GM19395 (cell line): Measurements from ENCODE around the gene METTL2B.

Experiments used
- ATAC-seq: cut with Tn5 transposase; IDR thresholded peaks from one replicate; pipeline ENCODE4 v1.9.1; 2021; ENCODE audit warnings: mild to moderate bottlenecking, moderate library complexity; ENCODE audit not compliant: unreplicated experiment

Gene METTL2B

GRCh38 chr7:128476402-128477335, at the start of gene METTL2B:
TSS of gene METTL2B (plus strand) at chr7:128476748. CDS start at chr7:128476766, 18 bp downstream.
- ATAC-seq, result peak; percentile 95

- ATAC-seq, result peak; percentile 60
These were observed 49.2 kb upstream of the METTL2B start for GRCh38 chr7:128427289-128427891.

DNA sequence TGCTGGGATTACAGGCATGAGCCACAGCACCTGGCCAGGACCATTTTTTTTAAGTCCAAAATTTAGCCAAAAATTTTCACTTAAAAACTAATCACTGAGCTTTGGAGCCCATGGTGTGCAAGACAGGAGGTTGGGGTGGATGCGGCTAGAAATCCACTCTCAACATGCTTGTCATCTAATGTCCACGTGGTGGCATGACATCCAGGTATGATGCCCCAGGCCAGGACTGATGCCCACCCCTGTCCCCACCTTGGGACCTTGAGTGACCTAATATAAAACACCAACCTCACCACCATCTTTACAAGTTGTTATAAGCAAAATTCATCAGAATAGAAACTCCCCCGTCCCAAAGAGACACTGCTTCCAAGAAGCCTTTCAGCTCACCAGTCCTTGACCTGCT, 46.3 kb upstream of the METTL2B start:
- no peak for ATAC-seq

DNA sequence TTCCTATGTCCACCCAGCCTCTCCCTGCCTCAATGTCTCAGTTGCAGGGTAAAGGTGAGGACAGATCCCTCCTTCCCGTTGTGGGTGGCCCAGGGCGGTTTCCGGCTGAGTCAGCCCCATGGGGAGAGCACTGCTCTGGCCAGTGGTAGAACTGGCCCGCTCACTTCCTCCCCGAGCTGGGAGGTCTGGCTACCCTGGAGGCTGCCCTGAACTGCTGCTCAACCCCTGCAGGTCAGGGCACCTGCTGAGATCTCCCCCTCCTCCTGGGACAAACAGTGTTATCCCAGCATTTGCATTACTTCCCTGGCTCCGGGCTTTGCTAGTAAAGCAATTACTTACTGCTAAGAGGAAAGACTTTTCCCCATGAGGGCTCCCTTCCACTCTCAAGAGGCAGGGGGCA, 45.3 kb upstream of the METTL2B start:
- ATAC-seq, result no peak

GRCh38 chr7:128431754-128432153, 44.8 kb upstream of the METTL2B start:
- ATAC-seq, result no peak

DNA sequence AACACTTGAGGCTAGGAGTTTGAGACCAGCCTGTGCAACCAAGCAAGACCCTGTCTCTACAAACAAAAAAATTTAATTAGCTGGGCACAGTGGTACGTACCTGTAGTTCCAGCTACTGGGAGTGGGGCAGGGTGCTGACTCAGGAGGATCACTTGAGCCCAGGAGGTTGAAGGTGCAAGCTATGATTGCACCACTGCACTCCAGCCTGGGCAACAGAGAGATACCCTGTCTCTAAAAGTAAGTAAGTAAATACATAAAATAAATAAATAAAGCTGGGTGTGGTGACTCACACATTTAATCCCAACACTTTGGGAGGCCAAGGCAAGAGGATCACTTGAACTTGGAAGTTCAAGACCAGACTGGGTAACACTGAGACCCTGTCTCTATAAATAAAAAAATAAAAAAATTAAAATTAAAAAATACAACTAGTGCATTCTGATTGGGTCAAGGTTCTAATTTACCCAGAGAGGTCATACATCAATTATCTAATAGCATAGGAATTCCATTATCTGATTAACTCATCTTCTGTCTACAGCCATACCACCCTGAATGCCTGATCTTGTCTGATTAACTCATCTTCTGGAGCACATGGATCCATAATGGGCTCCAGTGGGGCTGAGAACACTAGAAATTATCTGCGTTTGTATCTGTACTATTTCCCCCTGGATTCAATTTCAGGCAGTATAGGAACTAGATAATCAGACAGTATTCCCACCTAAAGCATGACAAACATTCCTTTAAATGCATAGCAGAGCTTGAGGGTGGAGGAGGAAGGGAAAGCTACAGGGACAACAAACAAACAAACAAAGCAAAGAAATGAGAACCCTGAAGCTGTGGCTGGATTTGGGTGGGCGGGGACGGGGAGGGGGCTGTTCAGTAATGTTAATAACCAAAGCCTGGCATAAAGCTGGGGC, 41.9 kb upstream of the METTL2B start:
- no peak for ATAC-seq

- ATAC-seq, result no peak
These were observed 41.2 kb upstream of the METTL2B start for GRCh38 chr7:128435327-128435686.

DNA sequence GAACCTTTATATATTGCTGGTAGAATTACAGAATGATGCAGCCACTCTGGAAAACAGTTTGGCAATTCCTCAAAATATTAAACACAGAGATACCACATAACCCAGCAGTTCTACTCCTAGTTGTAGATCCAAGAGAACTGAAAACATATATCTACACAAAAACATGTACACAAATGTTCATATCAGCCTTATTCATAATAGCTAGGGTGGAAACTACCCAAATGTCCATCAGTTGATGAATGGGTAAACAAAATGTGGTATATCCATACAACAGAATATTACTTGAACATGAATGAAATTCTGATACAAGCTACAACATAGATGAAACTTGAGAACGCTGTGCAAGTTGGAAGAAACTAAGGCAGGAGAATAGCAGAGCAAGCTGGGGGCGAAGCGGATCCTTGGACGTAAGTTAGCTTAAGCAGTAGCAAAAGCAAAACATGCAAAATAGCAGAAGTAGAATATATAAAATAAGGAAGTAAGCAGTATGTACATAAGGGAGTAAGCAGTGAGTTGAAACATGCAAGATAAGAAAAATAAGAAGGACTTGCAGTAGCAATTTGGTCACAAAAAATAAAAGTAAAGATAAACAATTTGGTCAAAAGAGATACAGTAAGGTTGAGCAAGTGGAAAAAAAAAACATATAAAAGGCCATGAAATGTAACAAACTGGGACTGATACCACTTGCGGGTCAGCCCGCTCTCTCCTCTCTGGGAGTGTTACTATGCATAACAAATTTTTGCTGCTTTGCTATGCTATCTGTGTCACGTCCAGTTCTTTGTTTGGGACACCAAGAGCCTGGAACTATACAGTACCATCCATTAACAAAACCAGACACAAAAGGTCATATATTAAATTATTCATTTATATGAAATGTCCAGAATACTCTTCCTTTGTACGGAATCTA, 38.9 kb upstream of the METTL2B start:
- ATAC-seq, result peak; percentile 82

DNA sequence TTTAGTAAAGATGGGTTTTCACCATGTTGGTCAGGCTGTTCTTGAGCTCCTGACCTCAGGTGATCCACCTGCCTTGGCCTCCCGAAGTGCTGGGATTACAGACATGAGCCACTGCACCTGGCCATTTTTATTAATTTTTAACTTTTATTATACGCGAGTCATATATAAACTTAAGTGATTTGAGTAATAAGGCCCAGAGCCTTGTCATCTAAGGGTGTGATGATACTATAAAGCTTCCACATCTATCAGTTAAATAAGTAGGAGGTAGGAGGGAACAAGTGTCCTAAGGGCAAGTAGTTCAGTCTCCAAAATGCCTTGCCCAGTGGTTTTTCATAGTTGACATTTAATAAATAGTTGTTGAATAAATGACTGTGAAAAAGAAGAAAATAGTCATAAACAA, 34.2 kb upstream of the METTL2B start:
- ATAC-seq, result no peak

- ATAC-seq, result no peak
These were observed 32.5 kb upstream of the METTL2B start for GRCh38 chr7:128443831-128444600.

GRCh38 chr7:128446306-128446705, 30.2 kb upstream of the METTL2B start:
- no peak for ATAC-seq

GRCh38 chr7:128447941-128448564, 28.5 kb upstream of the METTL2B start:
- no peak for ATAC-seq

DNA sequence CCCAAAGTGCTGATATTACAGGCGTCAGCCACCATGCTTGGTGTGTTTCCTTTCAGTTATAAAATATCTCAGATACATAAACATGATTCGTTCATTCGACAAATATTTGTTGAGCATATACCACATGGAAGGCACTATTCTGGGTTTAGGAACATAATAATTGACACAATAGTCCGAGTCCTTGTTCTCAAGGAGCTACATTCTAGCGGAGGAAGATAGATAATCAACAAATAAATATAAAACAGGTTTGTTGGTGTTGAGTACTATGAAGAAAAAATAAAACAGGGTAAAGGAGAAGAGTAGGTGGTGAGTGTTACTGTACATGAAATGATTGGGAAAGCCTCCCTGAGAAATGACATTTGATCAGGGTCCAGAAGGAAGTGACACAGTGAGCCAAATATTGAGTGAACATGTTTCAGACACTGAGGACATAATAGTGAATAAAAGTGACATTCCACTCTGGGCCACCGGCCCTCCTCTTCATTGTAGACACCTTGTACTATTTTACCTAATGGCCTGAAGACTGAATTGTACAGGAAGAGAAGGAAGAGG, 27.7 kb upstream of the METTL2B start:
- ATAC-seq, result no peak

DNA sequence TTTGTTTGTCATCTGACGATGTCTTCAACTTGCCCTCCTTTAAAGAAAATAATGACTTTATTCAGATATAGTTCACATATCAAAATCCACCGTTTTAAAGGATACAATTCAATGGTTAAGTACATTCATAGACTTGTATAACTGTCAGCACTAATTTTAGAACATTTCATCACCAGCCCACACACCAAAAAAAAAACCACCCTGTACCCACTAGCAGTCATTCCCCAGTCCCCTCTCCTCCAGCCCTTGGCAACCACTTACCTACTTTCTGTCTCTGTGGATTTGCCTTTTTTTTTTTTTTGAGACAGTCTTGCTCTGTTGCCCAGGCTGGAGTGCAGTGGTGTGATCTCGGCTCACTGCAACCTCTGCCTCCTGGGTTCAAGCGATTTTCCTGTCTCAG, 26.1 kb upstream of the METTL2B start:
- ATAC-seq, result no peak

GRCh38 chr7:128450913-128451312, 25.6 kb upstream of the METTL2B start:
- ATAC-seq, result no peak

DNA sequence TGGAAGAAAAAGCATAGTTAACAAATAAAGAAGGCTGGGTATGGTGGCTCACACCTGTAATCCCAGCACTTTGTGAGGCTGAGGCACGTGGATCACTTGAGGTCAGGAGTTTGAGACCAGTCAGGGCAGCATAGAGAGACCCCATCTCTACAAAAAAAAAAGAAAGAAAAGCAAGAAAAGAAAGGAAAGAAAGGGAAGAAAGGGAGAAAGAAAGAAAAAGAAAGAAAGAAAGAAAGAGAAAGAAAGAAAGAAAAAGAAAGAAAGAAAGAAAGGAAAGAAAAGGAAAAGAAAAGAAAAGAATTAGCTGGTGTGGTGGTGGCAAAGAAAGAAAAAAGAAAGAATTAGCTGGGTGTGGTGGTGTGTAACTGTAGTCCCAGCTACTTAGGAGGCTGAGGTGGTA, 24.0 kb upstream of the METTL2B start:
- ATAC-seq, result no peak

DNA sequence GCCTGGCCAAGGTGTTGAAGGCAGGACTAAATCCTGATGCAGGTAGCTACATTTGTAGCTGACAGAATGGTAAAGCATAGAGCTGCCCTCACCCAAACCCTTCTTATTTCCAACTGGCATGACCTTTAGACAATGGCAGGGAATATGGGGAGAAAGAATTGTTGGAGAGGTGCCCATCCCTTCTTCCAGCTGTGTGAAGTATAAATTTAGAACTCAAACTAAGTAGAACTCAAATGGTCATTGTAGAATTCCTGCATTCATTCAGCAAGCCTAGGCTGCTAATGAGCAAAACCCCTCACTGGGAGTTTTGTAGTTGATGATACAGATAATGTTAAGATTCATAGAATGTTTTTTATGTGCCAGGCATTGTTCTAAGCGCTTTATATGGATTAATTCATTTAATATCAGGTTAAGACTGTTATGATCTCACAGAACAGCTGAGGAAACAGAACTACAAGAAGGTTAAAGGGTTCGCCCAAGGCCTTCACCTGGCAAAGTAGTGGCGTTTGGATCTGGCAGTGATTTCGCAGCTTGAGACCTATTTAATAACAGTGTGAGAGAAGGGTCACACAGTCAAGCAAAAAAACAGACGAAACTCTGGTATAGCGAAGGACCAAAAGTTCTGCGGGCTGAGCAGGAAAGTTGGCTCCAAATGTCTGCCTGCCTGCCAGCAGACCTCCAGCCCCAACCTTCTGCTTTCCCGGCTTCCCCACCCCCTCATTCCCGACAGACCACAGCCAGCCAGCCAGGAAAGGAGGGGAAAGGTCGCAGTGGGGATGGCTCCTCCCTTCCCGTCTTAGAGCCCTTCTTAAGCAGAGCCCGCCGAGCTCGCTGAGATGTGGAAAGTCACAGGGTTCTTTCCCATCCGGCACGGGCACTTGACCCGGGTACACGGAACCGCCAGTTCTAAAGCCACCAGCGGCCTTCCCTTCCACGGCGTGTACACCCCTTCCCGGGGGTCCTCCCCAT, 22.4 kb upstream of the METTL2B start:
- no peak for ATAC-seq
